GM13977 (cell line): ENCODE data around the gene NUP107.

Experiments
- DNase-seq: peaks from one replicate; pipeline ENCODE4 v3.0.0; 2012; ENCODE audit warnings: low spot score
- in situ Hi-C: fragments of 300-500 bp; cut with MboI; formaldehyde crosslinking; loops from one replicate; pipeline ENCODE4 v1.12.0; 2022; ENCODE audit warnings: low sequenced_read_pairs, low pct_unique_long_range_greater_than_20kb, mixed read lengths, inconsistent platforms; ENCODE audit not compliant: unreplicated experiment
- TF ChIP-seq, protein P1 (sequence below): IDR thresholded peaks from 2 replicates; pipeline ENCODE4 v1.5.1; 2012; ENCODE audit warnings: mild to moderate bottlenecking, control low read depth; ENCODE audit not compliant: insufficient read depth; ENCODE audit errors: extremely low read depth, missing control alignments

The NUP107 gene

GRCh38 chr12:68768431-68768939 is 81.7 kb downstream of the NUP107 start:
- TF ChIP-seq, protein P1, sequence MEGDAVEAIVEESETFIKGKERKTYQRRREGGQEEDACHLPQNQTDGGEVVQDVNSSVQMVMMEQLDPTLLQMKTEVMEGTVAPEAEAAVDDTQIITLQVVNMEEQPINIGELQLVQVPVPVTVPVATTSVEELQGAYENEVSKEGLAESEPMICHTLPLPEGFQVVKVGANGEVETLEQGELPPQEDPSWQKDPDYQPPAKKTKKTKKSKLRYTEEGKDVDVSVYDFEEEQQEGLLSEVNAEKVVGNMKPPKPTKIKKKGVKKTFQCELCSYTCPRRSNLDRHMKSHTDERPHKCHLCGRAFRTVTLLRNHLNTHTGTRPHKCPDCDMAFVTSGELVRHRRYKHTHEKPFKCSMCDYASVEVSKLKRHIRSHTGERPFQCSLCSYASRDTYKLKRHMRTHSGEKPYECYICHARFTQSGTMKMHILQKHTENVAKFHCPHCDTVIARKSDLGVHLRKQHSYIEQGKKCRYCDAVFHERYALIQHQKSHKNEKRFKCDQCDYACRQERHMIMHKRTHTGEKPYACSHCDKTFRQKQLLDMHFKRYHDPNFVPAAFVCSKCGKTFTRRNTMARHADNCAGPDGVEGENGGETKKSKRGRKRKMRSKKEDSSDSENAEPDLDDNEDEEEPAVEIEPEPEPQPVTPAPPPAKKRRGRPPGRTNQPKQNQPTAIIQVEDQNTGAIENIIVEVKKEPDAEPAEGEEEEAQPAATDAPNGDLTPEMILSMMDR = no peak
- in situ Hi-C loops = no loop called here
- DNase-seq = no peak

- DNase-seq = no peak
- TF ChIP-seq, protein P1 = no peak
- in situ Hi-C loops = no loop called here
These were observed 83.2 kb downstream of the NUP107 start for GRCh38 chr12:68769941-68770340.

DNA sequence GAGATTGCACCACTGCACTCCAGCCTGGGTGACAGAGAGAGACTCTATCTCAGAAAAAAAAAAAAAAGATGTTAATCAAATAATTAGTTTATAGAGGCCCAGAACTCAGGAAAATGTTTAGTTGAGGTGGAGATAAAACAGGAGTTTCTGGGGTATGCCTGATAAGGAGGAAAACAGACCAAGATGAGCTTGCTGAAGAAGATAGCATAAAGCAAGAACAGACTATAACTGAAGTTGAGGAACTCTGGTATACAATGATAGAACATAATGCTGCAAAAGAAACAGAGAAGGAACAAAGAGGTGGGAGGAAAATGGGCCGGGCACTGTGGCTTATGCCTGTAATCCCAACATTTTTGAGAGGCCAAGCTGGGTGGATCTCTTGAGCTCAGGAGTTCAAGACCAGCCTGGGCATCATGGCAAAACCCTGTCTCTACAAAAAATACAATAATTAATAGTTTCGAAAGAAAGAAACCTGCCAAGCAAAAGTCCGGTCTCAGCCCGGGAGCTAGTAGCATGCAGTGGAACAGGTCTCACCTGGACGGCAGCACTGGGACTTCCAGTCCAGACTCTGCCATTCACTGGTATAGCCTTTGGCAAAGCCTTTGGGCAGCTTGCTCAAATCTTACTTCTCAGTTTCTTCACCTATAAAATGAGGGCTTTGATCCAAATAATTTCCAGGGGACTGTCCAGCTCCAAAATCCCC is 84.6 kb downstream of the NUP107 start:
- DNase-seq = no peak
- in situ Hi-C loops = no loop called here
- TF ChIP-seq, protein P1 = no peak

GRCh38 chr12:68772714-68773113 is 85.9 kb downstream of the NUP107 start:
- in situ Hi-C loops = no loop called here
- DNase-seq = no peak
- TF ChIP-seq, protein P1 = no peak

GRCh38 chr12:68773582-68773981 is 86.8 kb downstream of the NUP107 start:
- in situ Hi-C loops = no loop called here
- TF ChIP-seq, protein P1 = no peak
- no peak for DNase-seq

DNA sequence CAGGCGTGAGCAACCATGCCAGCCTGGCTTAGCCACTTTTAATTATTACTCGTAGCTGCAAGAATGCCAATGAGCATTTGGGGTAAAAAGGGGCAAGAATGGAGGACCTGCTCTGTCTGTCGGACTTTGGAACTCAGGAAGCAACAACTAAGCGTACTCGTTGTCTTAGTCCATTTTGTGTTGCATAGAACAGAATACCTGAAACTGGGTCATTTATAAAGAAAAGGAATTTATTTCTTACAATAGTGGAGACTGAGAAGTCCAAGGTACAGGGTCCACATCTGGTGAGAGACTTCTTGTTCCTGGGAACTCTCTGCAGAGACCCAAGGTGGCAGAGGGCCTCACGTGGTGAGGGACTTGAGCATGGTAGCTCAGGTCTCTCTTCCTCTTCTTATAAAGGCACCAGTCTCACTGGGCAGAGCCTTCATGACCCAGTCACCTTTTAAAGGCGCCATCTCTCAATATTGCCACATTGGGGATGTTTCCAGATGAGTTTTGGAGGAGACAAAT is 88.4 kb downstream of the NUP107 start:
- TF ChIP-seq, protein P1 = no peak
- no peak for DNase-seq
- in situ Hi-C loops = no loop called here
